Measurements from ENCODE around the gene STX16. TPM values are rescaled to one million over a fixed set of nuclear protein-coding genes. Genes with fewer than 3 reads are reported as not detected.

Gene STX16
- polyA plus RNA-seq, 1 experiment = 39.7 TPM

GRCh38 chr20:58664331-58664730 is 13.2 kb downstream of the STX16 start:
- no peak for TF ChIP-seq CTCF (IDR thresholded peaks at IDR 0.05; ENCODE audit: insufficient read depth, low read depth, low read length)
- DNase-seq (ENCODE audit: low read depth) = no peak
- Histone ChIP-seq H3K4me3 (ENCODE audit: low read depth, low read length) (no peak overlapping the region), H3K36me3 (ENCODE audit: control insufficient read depth, insufficient read depth, low read length) (peaks cover 12% of the 10 kb centered on the region), H3K27me3 (ENCODE audit: control insufficient read depth, insufficient read depth, low read length) (no peaks in the 10 kb centered on the region)
- CTCF ChIA-PET = interaction anchor here (0.6 to 1.7 kb wide), 4 partner anchors 12 to 183 kb away, joined by 3 to 5 read pairs (median 4); partner anchors contain the start of gene STX16
- POLR2A ChIA-PET = no interaction called here

- ChIA-PET POLR2A (no interaction called here), CTCF (interaction anchor here (0.6 to 1.7 kb wide), 4 partner anchors 11 to 183 kb away, joined by 3 to 5 read pairs (median 4); partner anchors contain the start of gene STX16)
- Histone ChIP-seq H3K27me3 (ENCODE audit: control insufficient read depth, insufficient read depth, low read length) (no peaks in the 10 kb centered on the region), H3K4me3 (ENCODE audit: low read depth, low read length) (no peak overlapping the region), H3K36me3 (ENCODE audit: control insufficient read depth, insufficient read depth, low read length) (peaks cover 12% of the 10 kb centered on the region)
- DNase-seq (ENCODE audit: low read depth) = no peak
- TF ChIP-seq CTCF (IDR thresholded peaks at IDR 0.05; ENCODE audit: insufficient read depth, low read depth, low read length) = no peak
Measured at GRCh38 chr20:58664883-58665282, 13.8 kb downstream of the STX16 start.

- Histone ChIP-seq H3K4me3 (ENCODE audit: low read depth, low read length) (no peak overlapping the region), H3K27me3 (ENCODE audit: control insufficient read depth, insufficient read depth, low read length) (no peaks in the 10 kb centered on the region), H3K36me3 (ENCODE audit: control insufficient read depth, insufficient read depth, low read length) (peaks cover 13% of the 10 kb centered on the region)
- no peak for TF ChIP-seq CTCF (IDR thresholded peaks at IDR 0.05; ENCODE audit: insufficient read depth, low read depth, low read length)
- CTCF ChIA-PET = no interaction called here
- DNase-seq (ENCODE audit: low read depth) = no peak
- POLR2A ChIA-PET = no interaction called here
Measured at GRCh38 chr20:58665606-58666005, 14.5 kb downstream of the STX16 start.

- DNase-seq (ENCODE audit: low read depth) = no peak
- ChIA-PET CTCF (interaction anchor here (1.6 kb wide), 1 partner anchor 16 kb away, joined by 8 read pairs; the partner anchor contains the start of gene STX16), POLR2A (no interaction called here)
- Histone ChIP-seq H3K36me3 (ENCODE audit: control insufficient read depth, insufficient read depth, low read length) (peaks cover 8% of the 10 kb centered on the region), H3K4me3 (ENCODE audit: low read depth, low read length) (no peak overlapping the region), H3K27me3 (ENCODE audit: control insufficient read depth, insufficient read depth, low read length) (no peaks in the 10 kb centered on the region)
- no peak for TF ChIP-seq CTCF (IDR thresholded peaks at IDR 0.05; ENCODE audit: insufficient read depth, low read depth, low read length)
Measured at GRCh38 chr20:58666702-58667101, 15.6 kb downstream of the STX16 start.

- no peak for DNase-seq (ENCODE audit: low read depth)
- H3K4me3 ChIP-seq (ENCODE audit: low read depth, low read length) = no peak overlapping the region
- peaks cover 11% of the 10 kb centered on the region for H3K36me3 ChIP-seq (ENCODE audit: control insufficient read depth, insufficient read depth, low read length)
- ChIA-PET CTCF (interaction anchor here (1.6 kb wide), 1 partner anchor 17 kb away, joined by 8 read pairs; the partner anchor contains the start of gene STX16), POLR2A (no interaction called here)
- H3K27me3 ChIP-seq (ENCODE audit: control insufficient read depth, insufficient read depth, low read length) = no peaks in the 10 kb centered on the region
- no peak for TF ChIP-seq CTCF (IDR thresholded peaks at IDR 0.05; ENCODE audit: insufficient read depth, low read depth, low read length)
Measured at GRCh38 chr20:58667975-58668374, 16.9 kb downstream of the STX16 start.

All from BJ (cell line).